Stimulated activated CD8-positive, alpha-beta memory T cell treated with anti-CD3 and anti-CD28 coated beads, Interleukin-4, amount 100 ng/mL, for 4 hours (primary cell): ENCODE measurements around the gene GRB10.
"Not testable (repeated sequence)": the region's sequence is repeated elsewhere in the genome, so short reads cannot be mapped to it uniquely, and the experiment has no call there.

ENCODE experiments used
- DNase-seq, 2 donors: peaks; one replicate each; pipeline ENCODE4 v3.0.0-alpha.2; 2020; ENCODE audit warnings: low read depth in 2 of 2, low spot score in 1 of 2

Gene GRB10

GRCh38 chr7:50557099-50557498 is 225.6 kb downstream of the GRB10 start:
- DNase-seq = no peak

GRCh38 chr7:50556247-50556991 is 226.3 kb downstream of the GRB10 start:
- DNase-seq = no peak

- no peak for DNase-seq
Observed at GRCh38 chr7:50555594-50556140, 227.0 kb downstream of the GRB10 start.

- DNase-seq = no peak
Observed at GRCh38 chr7:50554431-50555322, 228.0 kb downstream of the GRB10 start.

GRCh38 chr7:50553973-50554372 is 228.7 kb downstream of the GRB10 start:
- DNase-seq = no peak

- no peak for DNase-seq
Observed at GRCh38 chr7:50552921-50553320, 229.8 kb downstream of the GRB10 start.

- DNase-seq = no peak
Observed at GRCh38 chr7:50552139-50552538, 230.6 kb downstream of the GRB10 start.

- DNase-seq = not testable (repeated sequence)
Observed at GRCh38 chr7:50545613-50546012, 237.1 kb downstream of the GRB10 start.

- no peak for DNase-seq
Observed at GRCh38 chr7:50544992-50545391, 237.7 kb downstream of the GRB10 start.

- no peak for DNase-seq
Observed at GRCh38 chr7:50543776-50544442, 238.8 kb downstream of the GRB10 start.

GRCh38 chr7:50542132-50542531 is 240.6 kb downstream of the GRB10 start:
- no peak for DNase-seq

- no peak for DNase-seq
Observed at GRCh38 chr7:50540785-50541579, 241.7 kb downstream of the GRB10 start.
